K562 (cell line): ENCODE data around the gene KLHL25. TPM values are rescaled to one million over a fixed set of nuclear protein-coding genes. Genes with fewer than 3 reads are reported as not detected.

ENCODE experiments used
- BRF1 ChIP-seq: IDR thresholded peaks from 3 replicates; pipeline ENCODE4 v1.6.1; 2011; ENCODE audit warnings: borderline replicate concordance, mild to moderate bottlenecking; ENCODE audit not compliant: insufficient read length; ENCODE audit errors: extremely low read depth
- CEBPG ChIP-seq, 3 experiments: fragments of 200-800 bp in 1 of 3; sonication (Bioruptor generic) in 1 of 3; sonication (generic) in 1 of 3; formaldehyde crosslinking in 1 of 3; IDR thresholded peaks in 2 of 3; conservative IDR thresholded peaks in 1 of 3; 2 replicates each; pipeline versions ENCODE4 v1.6.1 to v1.8.0; 2016 to 2022; ENCODE audit warnings: missing compliant biosample characterization in 2 of 3, missing genetic modification characterization in 2 of 3, mild to moderate bottlenecking in 1 of 3, missing genetic modification reagents in 1 of 3
- CSDE1 ChIP-seq, 2 experiments: fragments of 450-650 bp; IDR thresholded peaks; 2 replicates each; pipeline ENCODE4 v1.6.1; 2016; ENCODE audit warnings: mild to moderate bottlenecking in 1 of 2
- ELF1 ChIP-seq: fragments of 200-800 bp; sonication (Bioruptor generic); IDR thresholded peaks from 2 replicates; pipeline ENCODE4 v1.6.1; 2016; ENCODE audit warnings: missing genetic modification characterization, missing compliant biosample characterization
- FOXA3 ChIP-seq, 2 experiments: fragments of 450-650 bp in 1 of 2; sonication (generic) in 1 of 2; formaldehyde crosslinking; IDR thresholded peaks in 1 of 2; conservative IDR thresholded peaks in 1 of 2; 2 replicates each; pipeline versions ENCODE4 v1.4.0 to v1.8.0; 2020 to 2022; ENCODE audit warnings: mild to moderate bottlenecking in 2 of 2, missing genetic modification reagents in 1 of 2
- NKRF ChIP-seq: fragments of 450-650 bp; IDR thresholded peaks from 2 replicates; pipeline ENCODE4 v1.6.1; 2016; ENCODE audit warnings: borderline replicate concordance
- RAD21 ChIP-seq, 2 experiments: fragments of 250-450 bp in 1 of 2; fragments of 450-650 bp in 1 of 2; sonication (Bioruptor Pico) in 1 of 2; formaldehyde crosslinking in 1 of 2; IDR thresholded peaks in 1 of 2; conservative IDR thresholded peaks in 1 of 2; 2 replicates each; pipeline versions ENCODE4 v1.4.0 to v1.8.0; 2020 to 2022; ENCODE audit warnings: mild to moderate bottlenecking in 2 of 2, moderate library complexity in 1 of 2
- SLC30A9 ChIP-seq: fragments of 250-450 bp; sonication (Bioruptor Pico); IDR thresholded peaks from 2 replicates; pipeline ENCODE4 v1.8.0; 2022; ENCODE audit warnings: mild to moderate bottlenecking, moderate library complexity
- SRF ChIP-seq, 2 experiments: fragments of 250-450, 450-650 bp in 1 of 2; sonication (Bioruptor Pico) in 1 of 2; sonication (generic) in 1 of 2; formaldehyde crosslinking; IDR thresholded peaks; 2 replicates each; pipeline versions ENCODE4 v1.5.0 to v1.5.1; 2020 to 2022; ENCODE audit warnings: mild to moderate bottlenecking in 1 of 2, missing genetic modification reagents in 1 of 2
- TFAP4 ChIP-seq: sonication (generic); formaldehyde crosslinking; IDR thresholded peaks from 2 replicates; pipeline ENCODE4 v1.8.0; 2022; ENCODE audit warnings: missing genetic modification reagents, mild to moderate bottlenecking, moderate library complexity, borderline replicate concordance
- WHSC1 ChIP-seq: IDR thresholded peaks from one replicate; pipeline ENCODE4 v1.6.1; 2012; ENCODE audit warnings: low read length, control low read depth, inconsistent platforms
- XRCC5 ChIP-seq: fragments of 200-400 bp; formaldehyde crosslinking; IDR thresholded peaks from 2 replicates; pipeline ENCODE4 v1.6.1; 2017; ENCODE audit warnings: low read depth, mild to moderate bottlenecking, low read length
- ZHX1 ChIP-seq: fragments of 150-350 bp; conservative IDR thresholded peaks from 2 replicates; pipeline ENCODE4 v1.6.1; 2014; ENCODE audit warnings: low read length
- ZNF398 ChIP-seq: fragments of 250-450 bp; sonication (Bioruptor Pico); IDR thresholded peaks from 2 replicates; pipeline ENCODE4 v1.8.0; 2021; ENCODE audit warnings: moderate library complexity, mild to moderate bottlenecking, inconsistent platforms
- ZNF551 ChIP-seq: fragments of 250-450 bp; sonication (Bioruptor Pico); IDR thresholded peaks from 2 replicates; pipeline ENCODE4 v1.5.0; 2021; ENCODE audit warnings: mild to moderate bottlenecking, moderate library complexity
- ZNF57 ChIP-seq: fragments of 450-650 bp; formaldehyde crosslinking; IDR thresholded peaks from 2 replicates; pipeline ENCODE4 v1.4.0; 2020; ENCODE audit warnings: mild to moderate bottlenecking, moderate library complexity
- ZNF586 ChIP-seq: fragments of 450-650 bp; formaldehyde crosslinking; conservative IDR thresholded peaks from 2 replicates; pipeline ENCODE4 v1.4.0; 2020; ENCODE audit warnings: mild to moderate bottlenecking, moderate library complexity
- ZNF76 ChIP-seq: fragments of 250-450 bp; sonication (Bioruptor Pico); IDR thresholded peaks from 2 replicates; pipeline ENCODE4 v1.4.0; 2020; ENCODE audit warnings: mild to moderate bottlenecking, moderate library complexity, borderline replicate concordance
- polyA plus RNA-seq, 8 experiments: library from polyadenylated mRNA; depleted of rRNA in 4 of 8; stranded (reverse) in 5 of 8; unstranded in 3 of 8; fragments of >200 nt; fragmentation: Nextera tagmentation in 2 of 8; fragmentation: Illumina TruSeq in 1 of 8; extraction: Ambion mirVana in 2 of 8; extraction: Trizol in 1 of 8; gene quantifications; 2 replicates each; pipeline versions ENCODE4 v1.2.1 to v1.2.3, GENCODE V29; 2011 to 2014; ENCODE audit warnings: inconsistent platforms in 1 of 8, missing spikeins in 1 of 8
- total RNA-seq, 7 experiments: library from RNA; depleted of rRNA in 6 of 7; stranded (reverse); fragments of >200 nt in 6 of 7; fragmentation: Illumina TruSeq in 2 of 7; extraction: Trizol in 2 of 7; gene quantifications; 2 replicates each; pipeline versions ENCODE4 v1.2.1 to v1.2.3, GENCODE V29; 2011 to 2021; ENCODE audit warnings: low replicate concordance in 1 of 7

KLHL25 gene
- total and polyA plus RNA-seq, 9 of the 15 experiments (the other 6 are each of a cell fraction or from before 2014, with no cell fraction given) = 0.04 to 0.14 (median 0.10) TPM; not detected in 3

- TF ChIP-seq NKRF (no peak), ZHX1 (no peak), ZNF57 (CRISPR knock-in tag) (no peak), RAD21 (CRISPR knock-in tag; conservative IDR thresholded peaks at IDR 0.05 in 1 of 2, IDR thresholded peaks at IDR 0.05 in 1 of 2) (peak; percentile 62 to 77), ELF1 (no peak), WHSC1 (no peak), BRF1 (no peak), TFAP4 (CRISPR knock-in tag) (peak; percentile 19; the same call in 1 of the 2 replicates), SRF (CRISPR knock-in tag; IDR thresholded peaks at IDR 0.05) (no peak), XRCC5 (peak; percentile 60; the same call in 1 of the 2 replicates), CSDE1 (IDR thresholded peaks at IDR 0.05) (no peak), ZNF551 (CRISPR knock-in tag) (no peak), FOXA3 (CRISPR knock-in tag; conservative IDR thresholded peaks at IDR 0.05 in 1 of 2, IDR thresholded peaks at IDR 0.05 in 1 of 2) (no peak), CEBPG (CRISPR knock-in tag; IDR thresholded peaks at IDR 0.05) (peak; percentile 77), CEBPG (tag; conservative IDR thresholded peaks at IDR 0.05 in 1 of 2, IDR thresholded peaks at IDR 0.05 in 1 of 2) (peak; percentile 58 to 95; a peak in 3 of 4 replicates), ZNF586 (CRISPR knock-in tag) (no peak), SLC30A9 (CRISPR knock-in tag) (no peak), ZNF76 (no peak), ZNF398 (CRISPR knock-in tag) (no peak)
Observed at GRCh38 chr15:85840079-85840801, 45.5 kb upstream of the KLHL25 start (continued).
